Measurements from ENCODE around the gene KRT17. TPM values are rescaled to one million over a fixed set of nuclear protein-coding genes. Genes with fewer than 3 reads are reported as not detected.

KRT17 gene
- total and polyA plus RNA-seq, 2 of the 4 experiments (the other 2 are of a cell fraction), result 2.5 to 4.6 TPM

DNA sequence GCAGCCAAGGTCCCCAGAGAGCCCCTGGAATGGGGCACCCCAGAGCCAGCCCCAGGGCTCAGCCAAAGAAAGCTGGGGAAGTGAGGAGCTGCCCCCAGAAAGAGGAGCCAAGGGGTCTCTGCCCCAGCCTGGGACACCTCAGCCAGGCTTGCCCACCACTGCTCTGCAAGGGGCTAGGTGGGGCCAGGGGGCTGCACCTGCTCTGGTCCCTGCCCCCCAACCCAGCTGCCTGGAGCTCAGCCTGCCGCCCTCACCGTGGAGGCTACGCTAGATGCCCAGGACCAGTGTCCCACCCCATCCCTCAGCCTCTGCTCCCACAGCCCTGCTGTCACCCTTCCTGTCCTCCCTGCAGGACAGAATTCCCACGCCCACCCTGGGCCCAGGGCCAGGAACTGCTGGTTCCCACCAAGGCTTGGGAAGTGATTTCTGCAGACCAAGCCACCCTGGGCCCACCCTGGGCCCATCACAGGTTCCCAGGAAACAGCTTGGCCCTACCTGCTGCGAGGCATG lies 28.1 kb upstream of the KRT17 start:
- in situ Hi-C loops (cut with MboI; ENCODE audit: low sequenced_read_pairs), result loop anchor here (25.0 kb wide), 1 partner anchor 1290 kb away; the partner anchor contains the start of gene GJD3
- intact Hi-C loops (cut with micrococcal nuclease), result no loop called here
- H3K27ac ChIP-seq (ENCODE audit: insufficient read depth, low read length), result no peak overlapping the region

More for the DNA sequence above, 28.1 kb upstream of the KRT17 start:
- no CpG with 5 or more reads among the region's 5 CpGs for WGBS, 2 experiments (ENCODE audit: extremely low coverage in 2 of 2, insufficient read length in 1 of 2)
- Histone ChIP-seq H2BK20ac (ENCODE audit: low read depth, low read length) (no peak overlapping the region), H3K4me2 (ENCODE audit: low read depth, low read length) (no peak overlapping the region), H3K18ac (ENCODE audit: low read depth, low read length) (no peak overlapping the region), H3K4ac (ENCODE audit: low read depth, low read length) (no peak overlapping the region), H2AK9ac (replicated peaks; ENCODE audit: low read depth, low read length, poor library complexity) (no peak overlapping the region), H4K20me1 (ENCODE audit: insufficient read depth, low read length) (no peaks in the 10 kb centered on the region), H2AFZ (replicated peaks; ENCODE audit: low read length, poor library complexity) (no peak overlapping the region), H3K14ac (replicated peaks; ENCODE audit: low read depth, low read length) (no peak overlapping the region), H3K56ac (ENCODE audit: extremely low read depth, insufficient read depth, low read length) (no peak overlapping the region), H3K9me1 (ENCODE audit: insufficient read depth, low read length) (peaks cover 8% of the 10 kb centered on the region), H4K8ac (ENCODE audit: low read depth in 2 of 2, low read length in 2 of 2) (no peak overlapping the region), H2BK15ac (ENCODE audit: low read depth, low read length) (no peak overlapping the region), H3K36me3 (ENCODE audit: control insufficient read depth, insufficient read depth, low read length) (no peaks in the 10 kb centered on the region), H3K4me1 (ENCODE audit: control insufficient read depth, insufficient read depth, low read length) (peaks cover 9% of the 10 kb centered on the region), H4K91ac (ENCODE audit: insufficient read depth, low read depth, low read length) (no peak overlapping the region), H3K23ac (ENCODE audit: low read depth, low read length) (no peak overlapping the region), H2BK5ac (ENCODE audit: low read depth, low read length, poor library complexity, severe bottlenecking) (no peak overlapping the region), H3K4me3 (ENCODE audit: insufficient read depth, low read depth, low read length) (no peak overlapping the region), H2AK5ac (ENCODE audit: low read depth, low read length) (no peak overlapping the region), H3K9ac (ENCODE audit: low read depth, low read length) (no peak overlapping the region), H3K27me3 (ENCODE audit: control insufficient read depth, insufficient read depth, low read length) (no peaks in the 10 kb centered on the region; the same call in 1 of the 2 replicates), H4K5ac (ENCODE audit: low read depth, low read length) (no peak overlapping the region), H3K9me3 (ENCODE audit: control insufficient read depth, insufficient read depth, low read length) (no peaks in the 10 kb centered on the region), H2BK120ac (ENCODE audit: low read depth, low read length) (no peak overlapping the region), H3K79me1 (ENCODE audit: low read depth in 1 of 2, low read length in 2 of 2) (no peaks in the 10 kb centered on the region)
- dilution Hi-C loops (cut with HindIII; ENCODE audit: low sequenced_read_pairs, unreplicated experiment), result no loop called here
- ChIA-PET CTCF (interaction anchor here (2.6 kb wide), 1 partner anchor 10 kb away, joined by 17 read pairs; no protein-coding TSS in a partner anchor), POLR2A (ENCODE audit: unreplicated experiment) (no interaction called here)
- DNase-seq (no peak), ATAC-seq (ENCODE audit: low read depth) (no peak)
- BruUV-seq (replicated peaks), result no TSS peak
- TF ChIP-seq FOS (IDR thresholded peaks at IDR 0.05; ENCODE audit: low read depth, low read length) (no peak), CHD1 (IDR thresholded peaks at IDR 0.05; ENCODE audit: low read depth, low read length) (no peak), SMC3 (IDR thresholded peaks at IDR 0.05; ENCODE audit: low read depth, low read length) (no peak), MXI1 (IDR thresholded peaks at IDR 0.05; ENCODE audit: borderline replicate concordance, low read depth, low read length) (no peak)

Data from IMR-90 (cell line).